Measurements from ENCODE around the gene ZNF385B.

- no peak for TF ChIP-seq CTCF (IDR thresholded peaks at IDR 0.05; ENCODE audit: low read depth, low read length)
- no peak for TF ChIP-seq POLR2A (IDR thresholded peaks at IDR 0.05; ENCODE audit: extremely low read depth, insufficient read length)
Observed at GRCh38 chr2:179437430-179437829, 424.0 kb downstream of the ZNF385B start.

Measured in NB4 (cell line).